Glomerular endothelial cell (primary cell): ENCODE data around the gene GLIPR1L1. TPM values are rescaled to one million over a fixed set of nuclear protein-coding genes. Genes with fewer than 3 reads are reported as not detected.
"Not testable (repeated sequence)": the region's sequence is repeated elsewhere in the genome, so short reads cannot be mapped to it uniquely, and the experiment has no call there.

Experiments used
- DNase-seq: peaks from one replicate; pipeline ENCODE4 v3.0.0-alpha.2; 2011; ENCODE audit warnings: low read depth, low spot score; ENCODE audit errors: extremely low read depth
- total RNA-seq: library from RNA; depleted of rRNA; stranded (reverse); fragments of >200 nt; gene quantifications from 2 replicates; pipeline ENCODE4 v1.2.3, GENCODE V29; 2015

The GLIPR1L1 gene
- total RNA-seq, 1 donor from 2014 or later: not detected

DNA sequence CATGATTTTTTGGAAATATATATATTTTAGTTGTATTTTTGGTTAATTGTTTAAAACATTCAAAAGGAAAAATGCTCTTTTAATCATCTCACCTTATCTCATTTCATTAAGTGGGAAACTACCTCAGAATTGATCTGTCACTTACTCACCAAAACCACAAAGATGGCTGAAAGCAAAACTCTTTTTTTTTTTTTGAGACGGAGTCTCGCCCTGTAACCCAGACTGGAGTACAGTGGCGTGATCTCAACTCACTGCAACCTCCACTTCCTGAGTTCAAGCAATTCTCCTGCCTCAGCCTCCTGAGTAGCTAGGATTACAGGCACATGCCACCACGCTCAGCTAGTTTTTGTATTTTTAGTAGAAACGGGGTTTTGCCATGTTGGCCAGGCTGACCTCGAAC is 11.7 kb downstream of the GLIPR1L1 start:
- DNase-seq: not testable (repeated sequence)

DNA sequence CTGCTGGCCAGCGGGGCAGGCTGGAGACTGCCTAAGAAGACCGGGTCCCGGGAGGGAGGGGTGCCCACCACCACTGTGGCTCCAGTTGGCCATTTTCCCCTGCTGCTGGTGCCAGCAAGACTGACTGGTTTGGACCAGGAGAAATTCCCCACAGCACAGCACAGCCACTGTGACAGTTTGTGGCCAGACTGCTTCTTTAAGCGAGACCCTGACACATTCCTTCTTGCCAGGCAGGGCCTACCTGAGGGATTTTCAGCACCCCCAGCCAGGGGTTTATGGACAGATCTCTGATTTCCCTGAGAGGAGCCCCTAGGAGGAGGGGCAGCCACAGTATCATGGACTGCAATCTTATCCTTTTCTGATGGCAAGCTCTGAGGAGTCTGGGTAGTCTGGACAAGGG is 15.5 kb downstream of the GLIPR1L1 start:
- no peak for DNase-seq

DNA sequence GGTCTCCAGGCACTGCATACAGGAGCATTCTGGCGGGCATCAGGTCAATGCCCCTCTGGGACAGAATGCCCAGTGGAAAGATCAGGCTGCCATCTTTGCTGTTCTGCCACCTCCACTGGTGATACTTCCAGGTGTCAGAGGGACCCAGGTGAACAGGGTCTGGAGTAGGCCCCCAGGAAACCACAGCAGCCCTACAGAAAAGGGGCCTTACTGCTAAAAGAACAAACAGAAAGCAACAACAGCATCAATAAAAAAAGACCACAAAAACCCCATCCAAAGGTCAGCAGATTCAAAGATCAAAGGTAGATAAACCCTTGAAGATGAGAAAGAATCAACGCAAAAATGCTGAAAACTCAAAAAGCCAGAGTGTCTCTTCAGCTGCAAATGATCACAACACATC is 15.9 kb downstream of the GLIPR1L1 start:
- DNase-seq: no peak

DNA sequence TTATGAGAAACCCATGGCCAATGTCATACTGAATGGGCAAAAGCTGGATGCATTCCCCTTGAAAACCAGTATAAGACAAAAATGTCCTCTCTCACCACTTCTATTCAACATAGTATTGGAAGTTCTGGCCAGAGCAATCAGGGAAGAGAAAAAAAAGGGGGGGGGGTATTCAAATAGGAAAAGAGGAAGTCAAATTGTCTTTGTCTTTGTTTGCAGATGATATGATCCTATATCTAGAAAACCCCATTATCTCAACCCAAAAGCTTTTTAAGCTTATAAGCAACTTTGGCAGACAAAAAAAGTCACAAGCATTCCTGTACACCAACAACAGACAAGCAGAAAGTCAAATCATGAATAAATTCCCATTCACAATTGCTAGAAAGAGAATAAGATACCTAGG is 19.5 kb downstream of the GLIPR1L1 start:
- no peak for DNase-seq

DNA sequence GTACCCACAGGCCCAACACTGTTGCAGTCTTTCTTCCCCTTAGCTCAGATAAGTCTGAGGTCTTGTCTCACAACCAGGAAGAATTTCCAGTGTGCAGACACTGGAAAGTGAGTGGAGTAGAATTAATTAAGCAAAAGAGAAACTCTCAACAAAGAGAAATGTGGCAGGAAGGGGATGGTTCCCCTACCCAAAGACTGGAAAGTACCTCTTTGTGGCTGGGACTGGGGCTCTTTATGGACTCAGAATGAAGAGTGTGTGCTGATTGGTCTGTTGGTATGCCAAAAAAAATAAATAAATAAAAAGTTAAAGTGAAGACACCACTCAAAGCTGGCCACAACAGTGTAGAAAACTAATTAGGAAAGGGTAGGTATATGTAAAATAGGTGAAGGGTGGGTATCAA is 26.4 kb downstream of the GLIPR1L1 start:
- no peak for DNase-seq

DNA sequence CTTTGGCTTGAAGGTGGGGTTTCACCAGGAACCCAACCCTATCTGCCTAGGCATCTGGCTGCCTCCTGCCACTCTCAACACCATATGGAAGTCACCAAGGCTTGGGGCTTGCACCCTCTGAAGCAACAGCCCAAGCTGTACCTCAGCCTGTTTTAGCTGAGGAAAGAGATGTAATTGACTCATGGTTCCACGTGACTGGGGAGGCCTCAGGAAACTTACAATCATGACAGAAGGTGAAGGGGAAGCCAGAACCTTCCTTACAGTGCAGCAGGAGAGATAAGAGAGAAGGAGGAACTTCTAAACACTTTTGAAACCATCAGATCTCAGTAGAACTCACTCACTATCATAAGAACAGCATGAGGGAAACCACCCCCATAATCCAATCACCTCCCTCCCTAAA is 26.9 kb downstream of the GLIPR1L1 start:
- no peak for DNase-seq

DNA sequence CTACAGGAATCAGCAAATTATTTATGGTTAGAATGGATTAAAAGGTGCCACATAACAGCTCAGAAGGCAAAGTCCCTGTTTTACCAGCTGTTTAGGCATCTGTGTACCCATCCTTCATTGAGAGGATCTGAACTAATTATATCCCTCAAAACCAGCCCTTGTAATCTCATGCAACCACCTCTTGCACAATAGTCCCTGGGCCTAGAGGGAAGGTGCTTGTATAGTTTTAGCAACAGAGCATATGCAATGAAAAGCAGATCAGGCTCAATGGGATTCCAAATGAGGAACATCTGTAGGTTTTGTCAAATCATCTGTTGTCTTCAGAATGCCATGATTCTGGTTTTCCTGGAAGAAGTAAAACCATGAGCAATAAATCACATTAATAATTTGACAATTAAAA is 30.4 kb downstream of the GLIPR1L1 start:
- DNase-seq: no peak

DNA sequence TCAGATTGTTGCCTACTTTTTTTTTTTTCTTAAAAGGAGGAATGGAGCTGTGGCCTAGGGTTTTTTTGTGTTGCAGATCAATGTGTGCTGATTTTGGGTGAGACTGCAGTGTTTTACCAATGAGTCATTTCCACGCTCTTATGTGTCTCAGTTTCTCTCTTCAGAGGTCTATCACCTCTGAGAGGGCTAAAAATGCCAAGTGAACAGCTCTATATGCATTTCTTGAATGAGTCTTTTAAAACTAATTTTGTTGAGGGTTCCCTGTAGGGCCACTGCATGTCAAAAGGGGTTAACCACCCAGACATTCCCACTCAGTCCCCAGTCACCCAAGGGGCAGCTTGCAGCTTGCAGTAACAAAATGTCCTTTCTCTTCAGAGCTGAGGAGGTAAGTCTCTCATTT is 32.2 kb downstream of the GLIPR1L1 start:
- no peak for DNase-seq

DNA sequence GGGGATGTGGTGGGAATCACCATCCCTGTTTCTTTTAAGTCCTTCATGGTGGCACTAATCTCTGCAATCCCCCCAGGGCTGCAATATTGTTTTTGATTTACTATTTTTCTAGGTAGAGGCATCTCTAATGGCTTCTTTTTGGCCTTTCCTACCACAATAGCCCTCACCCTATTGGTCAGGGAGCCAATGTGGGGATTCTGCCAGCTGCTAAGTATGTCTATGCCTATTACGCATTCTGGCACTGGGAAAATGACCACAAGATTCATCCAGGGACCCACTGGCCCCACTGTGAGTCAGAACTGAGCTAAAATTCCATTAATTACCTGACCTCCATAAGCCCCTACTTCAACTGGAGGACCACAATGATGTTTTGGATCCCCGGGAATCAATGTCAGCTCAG is 40.5 kb downstream of the GLIPR1L1 start:
- DNase-seq: no peak

DNA sequence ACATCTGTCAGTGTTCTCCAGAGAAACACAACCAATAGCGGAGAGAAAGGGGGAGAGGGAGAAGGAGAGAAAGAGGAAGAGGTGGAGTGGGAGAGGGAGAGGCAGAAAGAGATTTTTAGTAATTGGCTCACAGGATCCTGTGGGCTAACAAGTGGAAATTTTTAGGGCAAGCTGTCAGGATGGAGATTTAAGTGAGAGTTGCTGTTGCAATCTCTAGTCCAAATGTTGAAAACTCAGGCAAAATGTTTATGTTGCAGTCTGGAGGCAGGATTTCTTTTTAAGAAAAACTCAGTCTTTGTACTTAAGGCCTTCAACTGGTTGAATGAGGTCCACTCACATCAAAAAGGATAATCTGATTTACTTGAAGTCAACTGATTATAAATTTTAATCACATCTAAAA is 43.9 kb downstream of the GLIPR1L1 start:
- no peak for DNase-seq

DNA sequence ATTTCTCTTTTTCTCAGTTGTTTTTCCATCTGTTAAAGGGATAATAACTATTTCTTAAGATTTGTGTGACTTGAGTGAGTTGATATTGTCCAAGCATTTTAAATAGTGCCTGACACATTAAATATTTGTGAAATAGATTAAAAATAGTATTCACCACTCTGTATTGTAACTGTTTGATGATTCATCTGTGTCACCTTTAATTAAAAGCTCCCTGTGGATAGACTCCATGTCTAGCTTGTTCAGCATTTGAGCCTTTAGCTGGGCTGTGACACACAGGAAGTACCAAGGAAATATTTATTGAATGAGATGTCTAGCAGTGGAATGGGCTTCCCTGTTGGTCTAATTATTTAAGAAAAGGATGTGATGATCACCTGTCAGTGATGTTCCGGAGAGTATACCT is 54.6 kb downstream of the GLIPR1L1 start:
- peak; percentile 7 for DNase-seq

DNA sequence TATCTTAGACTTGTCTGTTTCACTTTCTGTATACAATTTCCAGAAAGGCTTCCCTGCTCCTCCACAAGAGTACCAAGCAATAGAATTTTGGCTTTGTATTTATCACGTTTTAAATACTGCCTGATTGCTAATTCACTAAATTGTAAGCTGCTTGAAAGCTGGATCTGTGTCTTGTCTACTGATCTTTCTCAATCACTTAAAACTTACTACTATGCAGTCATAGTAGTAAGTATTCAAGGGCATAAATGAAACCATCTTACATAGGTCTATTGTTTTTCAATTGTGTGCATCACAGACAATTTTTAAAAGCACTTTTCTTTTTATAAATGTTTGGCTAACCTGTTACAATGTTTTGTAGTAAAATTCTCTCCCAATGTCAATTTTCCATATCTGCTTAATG is 55.2 kb downstream of the GLIPR1L1 start:
- no peak for DNase-seq

DNA sequence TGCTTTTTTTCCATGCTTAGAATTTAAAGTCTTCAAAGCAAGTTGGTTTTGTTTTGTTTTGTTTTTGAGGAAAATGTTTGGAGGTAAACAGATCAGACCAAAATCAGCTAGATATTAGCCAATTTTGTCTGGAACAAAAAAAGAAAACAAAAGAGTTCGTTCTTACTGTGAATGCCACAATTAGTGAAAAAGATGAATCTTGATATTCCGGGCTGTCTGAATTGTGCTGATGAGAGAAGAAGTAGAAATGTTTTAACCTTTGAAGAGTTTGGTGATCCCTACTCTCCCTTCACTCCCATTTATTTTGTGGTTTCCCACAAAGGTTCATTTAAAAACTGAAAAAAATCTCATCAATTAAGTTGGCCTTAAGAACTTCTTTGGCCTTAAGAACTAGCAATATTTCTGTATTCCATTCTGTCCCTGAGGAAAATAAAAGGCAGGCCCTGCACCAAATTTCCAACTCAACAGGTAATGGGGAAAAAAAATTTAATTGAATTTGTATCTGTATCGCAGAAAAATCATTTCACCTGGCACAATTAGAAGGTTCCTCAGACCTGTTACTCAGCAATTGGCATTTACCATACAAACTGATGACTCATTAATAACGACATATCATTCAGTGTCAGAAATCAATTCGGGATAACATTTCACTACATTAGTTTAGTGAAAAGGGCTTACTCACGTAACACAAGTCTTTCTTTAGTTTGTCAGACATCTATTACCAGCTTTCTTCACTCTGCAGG is 55.9 kb downstream of the GLIPR1L1 start:
- DNase-seq: no peak

DNA sequence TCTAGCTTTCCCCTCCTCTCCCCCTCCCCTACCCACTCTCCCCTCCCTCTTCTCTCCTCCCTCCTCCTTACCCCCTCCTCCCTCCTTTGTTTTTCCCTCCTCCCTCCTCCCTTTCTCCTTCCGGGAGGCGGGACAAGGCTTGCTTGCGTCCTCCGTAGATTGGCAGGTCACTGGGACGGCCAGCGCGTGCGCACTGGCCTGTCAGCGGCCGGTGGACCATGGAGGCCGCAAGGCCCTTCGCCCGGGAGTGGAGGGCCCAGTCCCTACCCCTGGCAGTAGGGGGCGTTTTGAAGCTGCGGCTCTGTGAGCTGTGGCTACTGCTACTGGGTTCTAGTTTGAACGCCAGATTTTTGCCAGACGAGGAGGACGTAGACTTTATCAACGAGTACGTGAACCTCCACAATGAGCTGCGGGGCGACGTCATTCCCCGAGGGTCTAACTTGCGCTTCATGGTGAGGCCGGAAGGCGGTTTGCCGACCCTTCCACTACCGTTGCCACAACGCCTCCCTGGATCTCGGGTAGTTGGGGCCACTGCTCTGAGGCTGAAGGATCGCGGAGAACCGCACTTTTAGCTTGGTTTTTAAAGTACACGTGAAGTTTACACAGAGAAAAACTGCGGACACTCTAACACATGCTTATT is 56.5 kb downstream of the GLIPR1L1 start, which contains the start of gene GLIPR1L2:
TSS of gene GLIPR1L2 (plus strand) at position 191 of the 640 bp plus-strand sequence. CDS start at position 219, 28 bp downstream.
- DNase-seq: peak; percentile 76

DNA sequence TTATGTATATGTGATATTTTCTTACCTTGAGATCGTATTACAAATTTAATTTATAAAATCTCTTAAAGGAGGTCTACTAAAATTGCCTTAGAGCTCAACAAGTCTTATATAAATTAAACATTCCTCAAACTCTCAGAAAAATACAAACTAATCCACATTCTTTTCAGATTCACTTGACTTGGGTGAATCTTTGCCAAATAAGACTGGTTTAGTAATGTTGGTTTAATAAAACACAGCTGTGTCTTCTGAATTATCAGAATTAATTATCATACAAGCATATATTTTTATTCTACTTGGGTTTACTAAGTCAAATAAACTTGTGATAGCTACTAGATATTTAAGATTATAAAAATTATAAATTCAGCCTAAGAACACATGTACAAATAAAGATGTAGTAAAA is 69.8 kb downstream of the GLIPR1L1 start:
- DNase-seq: no peak

DNA sequence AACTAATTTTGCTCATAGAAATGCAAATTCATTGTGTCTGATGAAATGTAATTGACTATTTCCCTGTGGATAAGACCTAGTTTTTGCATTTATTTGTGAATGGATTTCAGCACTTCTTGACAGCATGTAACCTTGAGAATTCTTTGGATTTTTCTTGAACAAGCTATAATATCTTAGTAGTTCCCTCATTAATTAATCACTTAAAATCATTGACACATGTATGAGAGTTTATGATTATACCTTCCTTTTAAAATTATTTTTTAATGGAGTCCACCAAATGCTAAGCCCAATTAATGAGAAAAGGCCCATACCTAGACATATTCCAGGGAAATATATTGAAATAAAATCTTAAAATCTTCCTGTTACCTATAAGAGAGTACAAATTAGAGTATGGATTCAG is 73.2 kb downstream of the GLIPR1L1 start:
- DNase-seq: no peak

DNA sequence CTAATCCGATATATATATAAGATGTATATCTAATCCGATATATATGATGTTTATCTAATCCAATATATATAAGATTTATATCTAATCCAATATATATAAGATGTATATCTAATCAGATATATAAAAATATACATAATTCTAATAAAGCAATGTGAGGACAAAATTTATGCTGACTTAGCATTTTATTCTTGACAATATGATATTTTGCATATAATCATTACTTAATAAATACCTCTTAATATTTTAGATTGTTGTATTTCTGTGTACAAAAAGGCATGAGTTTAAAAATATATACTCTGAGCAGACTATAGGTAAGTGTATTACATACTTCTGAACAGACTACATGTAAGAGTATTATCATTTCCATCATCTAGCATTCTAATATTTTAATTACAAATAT is 75.4 kb downstream of the GLIPR1L1 start:
- DNase-seq: no peak

DNA sequence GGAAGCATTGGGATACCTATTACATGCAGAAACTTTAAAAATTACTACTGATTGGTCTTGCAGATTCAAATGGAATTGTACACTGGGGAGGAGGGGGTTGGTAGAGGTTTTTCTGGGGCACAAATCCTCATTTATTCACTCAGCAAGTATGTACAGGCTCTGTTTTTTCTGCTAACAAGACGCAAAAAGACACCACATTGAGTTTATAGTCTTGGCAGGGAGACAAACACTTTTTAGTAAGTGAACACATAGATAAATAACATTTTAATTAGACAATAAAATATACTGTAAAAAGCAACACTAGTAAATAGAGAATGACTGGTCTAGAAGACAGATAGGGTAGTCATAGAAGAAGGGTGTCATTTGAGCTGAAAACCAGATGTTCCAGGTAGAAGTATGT is 80.2 kb downstream of the GLIPR1L1 start:
- no peak for DNase-seq

DNA sequence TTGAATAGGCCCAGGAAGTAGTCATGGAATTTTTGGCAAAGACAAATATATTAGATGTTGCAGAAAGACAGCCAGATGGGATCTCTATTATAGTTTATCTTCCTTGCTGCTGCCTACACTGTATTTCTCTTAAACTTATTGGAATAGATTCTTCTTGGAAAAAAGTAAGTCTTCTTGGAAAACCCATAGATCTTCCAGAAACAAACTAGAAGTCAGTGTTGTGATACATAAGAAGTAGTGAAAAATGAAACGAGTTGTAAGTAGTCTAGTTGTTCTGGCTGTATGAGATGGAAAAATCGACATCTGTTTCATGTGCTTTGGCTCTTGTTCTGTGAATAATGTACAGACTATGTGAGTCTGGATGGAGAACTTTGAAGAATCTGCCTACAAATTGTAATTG is 85.4 kb downstream of the GLIPR1L1 start:
- no peak for DNase-seq
